Measurements from ENCODE around the gene UBA3.

Gene UBA3

DNA sequence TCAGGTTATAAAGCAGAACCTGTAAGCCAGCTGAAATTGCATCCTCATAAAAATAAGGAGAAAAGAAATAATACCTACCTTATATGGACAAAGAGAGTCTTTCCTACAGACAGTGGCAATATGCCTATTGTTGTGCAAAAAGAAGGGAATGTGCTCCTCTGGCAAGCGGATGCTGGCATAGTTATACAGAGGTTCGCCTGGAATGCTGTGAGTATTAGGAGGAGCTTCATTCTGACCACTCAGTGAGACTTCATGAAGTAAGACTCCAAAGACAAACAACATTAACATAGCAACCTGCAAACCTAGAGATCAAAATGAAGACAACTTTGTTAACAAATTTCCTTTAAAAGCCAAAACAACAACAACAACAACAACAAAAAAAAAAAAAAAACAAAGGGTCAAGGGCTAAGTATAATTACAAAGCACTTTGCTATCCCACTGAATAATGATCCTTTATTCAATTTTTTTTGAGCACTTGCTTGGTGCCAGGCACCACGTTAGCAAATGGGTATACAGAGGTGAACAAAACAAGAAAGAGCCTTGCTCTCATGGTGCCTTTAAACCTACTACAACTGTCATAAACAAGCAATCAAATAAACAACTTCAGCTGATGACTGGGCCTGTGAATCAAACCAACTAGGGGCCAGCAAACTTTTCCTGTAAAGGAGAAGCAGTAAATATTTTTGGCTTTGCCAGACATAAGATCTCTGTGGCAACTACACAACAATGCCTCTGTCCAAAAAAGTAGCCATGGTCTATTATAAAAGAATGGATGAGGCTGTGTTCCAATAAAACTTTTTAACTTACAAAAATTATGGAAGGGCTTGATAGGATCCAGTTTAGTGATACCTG, 70.4 kb downstream of the UBA3 start:
- H3K4me3 ChIP-seq (ENCODE audit: low read length), result no peak overlapping the region
- DNase-seq (ENCODE audit: low read depth), result peak; percentile 59
- TF ChIP-seq, protein P1, sequence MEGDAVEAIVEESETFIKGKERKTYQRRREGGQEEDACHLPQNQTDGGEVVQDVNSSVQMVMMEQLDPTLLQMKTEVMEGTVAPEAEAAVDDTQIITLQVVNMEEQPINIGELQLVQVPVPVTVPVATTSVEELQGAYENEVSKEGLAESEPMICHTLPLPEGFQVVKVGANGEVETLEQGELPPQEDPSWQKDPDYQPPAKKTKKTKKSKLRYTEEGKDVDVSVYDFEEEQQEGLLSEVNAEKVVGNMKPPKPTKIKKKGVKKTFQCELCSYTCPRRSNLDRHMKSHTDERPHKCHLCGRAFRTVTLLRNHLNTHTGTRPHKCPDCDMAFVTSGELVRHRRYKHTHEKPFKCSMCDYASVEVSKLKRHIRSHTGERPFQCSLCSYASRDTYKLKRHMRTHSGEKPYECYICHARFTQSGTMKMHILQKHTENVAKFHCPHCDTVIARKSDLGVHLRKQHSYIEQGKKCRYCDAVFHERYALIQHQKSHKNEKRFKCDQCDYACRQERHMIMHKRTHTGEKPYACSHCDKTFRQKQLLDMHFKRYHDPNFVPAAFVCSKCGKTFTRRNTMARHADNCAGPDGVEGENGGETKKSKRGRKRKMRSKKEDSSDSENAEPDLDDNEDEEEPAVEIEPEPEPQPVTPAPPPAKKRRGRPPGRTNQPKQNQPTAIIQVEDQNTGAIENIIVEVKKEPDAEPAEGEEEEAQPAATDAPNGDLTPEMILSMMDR (IDR thresholded peaks at IDR 0.05; ENCODE audit: insufficient read depth, low read depth, low read length, missing control alignments), result no peak

DNA sequence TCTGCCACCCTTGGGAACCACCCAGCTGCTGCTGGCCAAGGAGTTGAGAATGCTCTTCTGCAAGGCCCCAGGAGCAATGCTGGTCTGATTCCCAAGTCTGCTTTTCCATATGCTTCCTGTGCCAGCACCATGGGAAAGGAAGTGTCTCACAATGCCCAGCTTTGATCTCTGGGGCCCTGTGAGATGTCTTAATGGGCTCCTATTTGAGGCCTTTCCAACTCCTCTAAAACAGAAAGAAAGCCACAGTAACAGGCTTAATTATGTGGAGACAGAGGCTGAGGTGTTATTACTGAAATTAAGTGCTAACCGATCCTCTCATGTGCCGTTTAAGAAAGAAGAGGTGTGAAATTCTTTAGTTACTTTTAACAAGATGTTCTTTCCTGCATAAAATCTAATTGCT, 71.2 kb downstream of the UBA3 start:
- TF ChIP-seq, protein P1 (IDR thresholded peaks at IDR 0.05; ENCODE audit: insufficient read depth, low read depth, low read length, missing control alignments), result no peak
- no peak for DNase-seq (ENCODE audit: low read depth)
- no peak overlapping the region for H3K4me3 ChIP-seq (ENCODE audit: low read length)

DNA sequence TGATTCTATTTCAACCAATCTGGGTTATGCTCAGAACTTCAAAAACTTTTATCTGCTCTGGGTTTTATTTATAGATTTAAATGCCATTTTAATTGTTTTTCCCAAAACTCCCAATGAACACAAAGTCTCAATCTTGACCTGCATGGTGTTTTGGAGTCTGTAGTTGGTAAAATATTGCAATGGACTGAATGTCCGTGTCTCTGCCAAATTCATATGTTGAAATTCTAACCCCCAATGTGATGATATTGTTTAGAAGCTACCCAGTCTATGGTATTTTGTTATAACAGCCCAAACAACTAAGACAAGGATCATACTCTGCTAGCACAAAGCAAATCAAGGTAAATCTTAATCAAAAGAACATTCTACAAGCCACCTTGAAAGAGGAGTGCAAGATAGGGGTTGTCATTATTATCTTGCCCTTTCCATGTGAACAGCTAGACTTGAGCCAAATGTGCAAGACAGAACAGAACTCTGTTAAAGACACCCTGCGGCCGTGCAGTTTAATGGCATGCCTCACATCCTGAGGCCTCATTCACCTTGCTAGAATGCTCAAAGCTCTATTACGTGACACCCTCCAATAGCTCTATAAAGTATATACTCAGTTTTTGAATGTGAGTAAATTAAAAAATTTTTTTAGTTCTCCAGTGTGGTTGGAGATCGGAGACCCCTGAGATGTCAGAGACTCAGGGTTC, 74.2 kb downstream of the UBA3 start:
- TF ChIP-seq, protein P1 (IDR thresholded peaks at IDR 0.05; ENCODE audit: insufficient read depth, low read depth, low read length, missing control alignments), result no peak
- DNase-seq (ENCODE audit: low read depth), result peak; percentile 82
- H3K4me3 ChIP-seq (ENCODE audit: low read length), result no peak overlapping the region

DNA sequence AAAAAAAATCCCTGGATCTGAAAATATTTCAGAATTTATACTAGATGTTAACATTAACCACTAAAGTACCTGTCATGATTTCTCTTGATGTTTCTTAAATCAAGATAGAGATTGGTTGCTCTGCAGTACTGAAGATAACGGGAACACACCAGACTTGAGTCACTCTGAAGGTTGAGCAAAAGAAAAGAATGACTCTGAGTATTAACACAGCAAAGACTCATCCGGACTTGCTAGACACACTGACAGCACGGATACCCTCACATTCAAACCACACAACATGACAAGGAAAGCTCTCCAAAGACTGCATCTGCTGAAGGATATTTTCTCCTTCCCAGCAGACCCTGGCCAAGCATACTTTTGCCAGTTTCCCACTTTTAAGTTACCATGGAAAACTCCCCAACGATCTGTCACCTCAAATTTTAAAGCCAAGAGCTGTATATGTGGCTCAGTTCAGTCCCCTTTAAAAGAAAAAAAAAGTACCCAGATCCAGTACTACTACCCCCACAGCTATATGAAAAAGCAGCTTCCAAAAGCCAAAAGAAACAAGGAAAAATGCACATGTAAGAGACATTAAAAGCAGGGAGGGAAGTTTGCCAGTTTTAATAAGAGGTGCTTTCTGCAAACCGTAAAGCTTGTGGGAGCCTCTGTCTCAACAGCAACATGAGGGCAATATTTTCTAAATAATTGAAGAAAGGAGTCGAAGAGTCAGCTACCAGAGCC, 74.9 kb downstream of the UBA3 start:
- no peak overlapping the region for H3K4me3 ChIP-seq (ENCODE audit: low read length)
- TF ChIP-seq, protein P1 (IDR thresholded peaks at IDR 0.05; ENCODE audit: insufficient read depth, low read depth, low read length, missing control alignments), result no peak
- peak; percentile 74 for DNase-seq (ENCODE audit: low read depth)
